K562 (cell line): ENCODE measurements around the gene IP6K1. TPM values are rescaled to one million over a fixed set of nuclear protein-coding genes. Genes with fewer than 3 reads are reported as not detected.
A peak's percentile ranks its signal among the peaks of the same experiment; 100 is the strongest.

Experiments used
- ATAC-seq: fragments of 200-7000 bp; cut with Tn5 transposase; 3 replicates; pipeline ENCODE4 v1.9.1; 2020; ENCODE audit warnings: moderate library complexity
- BruUV-seq: library from RNA; stranded (reverse); fragments of 400-500 nt; replicated peaks from 2 replicates; lab custom pipeline; 2021; lab: Mats Ljungman, UMichigan
- CTCF ChIA-PET: fragments of 300-600 bp; formaldehyde crosslinking; extraction: SDS; loops from one replicate; lab custom pipeline; 2021; ENCODE audit warnings: low intra/inter-chr PET ratio; lab: Yijun Ruan, JAX
- POLR2A ChIA-PET: fragments of 300-600, 350-650 bp; sonication (Branson Sonifier 250); formaldehyde crosslinking; extraction: SDS; loops from one replicate; lab custom pipeline; 2021; ENCODE audit warnings: antibody characterized with exemption, inconsistent platforms; lab: Yijun Ruan, JAX
- DNase-seq, 4 experiments: peaks; one replicate each; pipeline versions ENCODE4 v3.0.0 to v3.0.0-alpha.2; 2011 to 2018; ENCODE audit warnings: low spot score in 3 of 4, mixed read lengths in 3 of 4; ENCODE audit errors: extremely low read depth in 1 of 4
- FAIRE-seq: peaks from 2 replicates; lab custom pipeline; 2011; peaks lifted over from hg19 to GRCh38; lab: Jason Lieb, UNC
- H2AFZ ChIP-seq: 2 replicates; pipeline ENCODE4 v1.6.0; 2011; ENCODE audit warnings: low read depth, low read length, control low read depth, inconsistent platforms
- H3K27ac ChIP-seq: fragments of 200-600 bp; 3 replicates; pipeline ENCODE4 v1.8.0; 2011; ENCODE audit warnings: low read depth, mild to moderate bottlenecking, control low read depth, inconsistent platforms, low read length, moderate library complexity, mixed read lengths; ENCODE audit errors: extremely low read depth
- H3K27me3 ChIP-seq, 2 experiments: fragments of 300-600 bp in 1 of 2; 2 replicates in 1 of 2; 3 replicates in 1 of 2; pipeline versions ENCODE4 v1.6.0 to v1.8.0; 2011; ENCODE audit warnings: inconsistent platforms in 2 of 2, low read length in 2 of 2, mild to moderate bottlenecking in 1 of 2, mixed read lengths in 1 of 2, moderate library complexity in 1 of 2; ENCODE audit not compliant: control insufficient read depth in 2 of 2, insufficient read depth in 2 of 2
- H3K36me3 ChIP-seq: fragments of 300-600 bp; 3 replicates; pipeline ENCODE4 v1.8.0; 2011; ENCODE audit warnings: mild to moderate bottlenecking, low read length, inconsistent platforms; ENCODE audit not compliant: control insufficient read depth, insufficient read depth
- H3K4me1 ChIP-seq, 2 experiments: fragments of 200-600 bp in 1 of 2; replicated peaks in 1 of 2; 2 replicates in 1 of 2; 3 replicates in 1 of 2; pipeline versions ENCODE4 v1.5.1 to v1.8.0; 2011; ENCODE audit warnings: inconsistent platforms in 2 of 2, low read length in 2 of 2, mild to moderate bottlenecking in 1 of 2, mixed read lengths in 1 of 2, moderate library complexity in 1 of 2; ENCODE audit not compliant: control insufficient read depth in 2 of 2, insufficient read depth in 2 of 2
- H3K4me2 ChIP-seq: 2 replicates; pipeline ENCODE4 v1.6.1; 2011; ENCODE audit warnings: low read length, control low read depth, inconsistent platforms, mixed read lengths; ENCODE audit not compliant: insufficient read depth
- H3K4me3 ChIP-seq: fragments of 200-600 bp; sonication (generic), shearing (Covaris generic); 2 replicates; pipeline ENCODE4 v1.5.1; 2016; ENCODE audit warnings: control low read depth, inconsistent platforms
- H3K79me2 ChIP-seq: fragments of 200-600 bp; 3 replicates; pipeline ENCODE4 v1.8.0; 2011; ENCODE audit warnings: low read length, inconsistent platforms; ENCODE audit not compliant: control insufficient read depth, insufficient read depth
- H3K9ac ChIP-seq, 2 experiments: 2 replicates each; pipeline versions ENCODE4 v1.6.0 to v1.6.1; 2011; ENCODE audit warnings: low read depth in 2 of 2, low read length in 2 of 2, control low read depth in 1 of 2, inconsistent platforms in 1 of 2, mild to moderate bottlenecking in 1 of 2, mixed read lengths in 1 of 2; ENCODE audit not compliant: insufficient read depth in 1 of 2
- H3K9me1 ChIP-seq: one replicate; pipeline ENCODE4 v1.6.0; 2011; ENCODE audit warnings: inconsistent platforms, mild to moderate bottlenecking, low read length, moderate library complexity; ENCODE audit not compliant: control insufficient read depth, insufficient read depth
- H3K9me3 ChIP-seq: replicated peaks from 2 replicates; pipeline ENCODE4 v1.5.1; 2011; ENCODE audit warnings: low read depth, low read length, inconsistent platforms; ENCODE audit not compliant: control insufficient read depth, insufficient read depth
- H4K20me1 ChIP-seq: replicated peaks from 2 replicates; pipeline ENCODE4 v1.6.1; 2011; ENCODE audit warnings: low read length, inconsistent platforms, mixed read lengths; ENCODE audit not compliant: control insufficient read depth, insufficient read depth
- ELF1 ChIP-seq: fragments of 200-800 bp; sonication (Bioruptor generic); IDR thresholded peaks from 2 replicates; pipeline ENCODE4 v1.6.1; 2016; ENCODE audit warnings: missing genetic modification characterization, missing compliant biosample characterization
- HLTF ChIP-seq: fragments of 450-650 bp; IDR thresholded peaks from 2 replicates; pipeline ENCODE4 v1.6.1; 2016
- MEIS2 ChIP-seq: fragments of 450-650 bp; IDR thresholded peaks from 2 replicates; pipeline ENCODE4 v1.6.1; 2014; ENCODE audit warnings: mild to moderate bottlenecking; ENCODE audit not compliant: partially characterized antibody
- TCF7L2 ChIP-seq: fragments of 150-350 bp; IDR thresholded peaks from 2 replicates; pipeline ENCODE4 v1.6.1; 2016; ENCODE audit warnings: low read depth, mild to moderate bottlenecking, low read length, moderate library complexity
- WGBS: fragments of 100-300 bp; shearing (Covaris generic); methylation state at CpG from one replicate; pipeline ENCODE4 v1.1.6; 2016; ENCODE audit warnings: low coverage, mixed read lengths; ENCODE audit not compliant: insufficient coverage; ENCODE audit errors: missing lambda C conversion rate; 5-methylcytosine and 5-hydroxymethylcytosine counted together
- in situ Hi-C: fragments of 300-500 bp; cut with MboI; formaldehyde crosslinking; loops from 4 replicates; pipeline ENCODE4 v1.15.0; 2018; ENCODE audit warnings: inconsistent platforms, mixed read lengths
- intact Hi-C: fragments of 100-400 bp; cut with micrococcal nuclease; formaldehyde crosslinking; loops from 2 replicates; pipeline ENCODE4 v1.14.2; 2022
- polyA plus RNA-seq, 8 experiments: library from polyadenylated mRNA; depleted of rRNA in 4 of 8; stranded (reverse) in 5 of 8; unstranded in 3 of 8; fragments of >200 nt; fragmentation: Nextera tagmentation in 2 of 8; fragmentation: Illumina TruSeq in 1 of 8; extraction: Ambion mirVana in 2 of 8; extraction: Trizol in 1 of 8; gene quantifications; 2 replicates each; pipeline versions ENCODE4 v1.2.1 to v1.2.3, GENCODE V29; 2011 to 2014; ENCODE audit warnings: inconsistent platforms in 1 of 8, missing spikeins in 1 of 8
- total RNA-seq, 7 experiments: library from RNA; depleted of rRNA in 6 of 7; stranded (reverse); fragments of >200 nt in 6 of 7; fragmentation: Illumina TruSeq in 2 of 7; extraction: Trizol in 2 of 7; gene quantifications; 2 replicates each; pipeline versions ENCODE4 v1.2.1 to v1.2.3, GENCODE V29; 2011 to 2021; ENCODE audit warnings: low replicate concordance in 1 of 7
- TF ChIP-seq, protein P1 (sequence below), 2 experiments: fragments of 450-650 bp in 1 of 2; sonication (generic) in 1 of 2; formaldehyde crosslinking; conservative IDR thresholded peaks; 2 replicates each; pipeline versions ENCODE4 v1.4.0 to v1.8.1; 2020 to 2022; ENCODE audit warnings: mild to moderate bottlenecking in 1 of 2, missing genetic modification reagents in 1 of 2

IP6K1 gene
- total and polyA plus RNA-seq, 9 of the 15 experiments (the other 6 are each of a cell fraction or from before 2014, with no cell fraction given) = 0.46 to 29.2 (median 13.1) TPM

GRCh38 chr3:49787536-49787935, 1.2 kb upstream of the IP6K1 start (continued):
- TF ChIP-seq, protein P1, sequence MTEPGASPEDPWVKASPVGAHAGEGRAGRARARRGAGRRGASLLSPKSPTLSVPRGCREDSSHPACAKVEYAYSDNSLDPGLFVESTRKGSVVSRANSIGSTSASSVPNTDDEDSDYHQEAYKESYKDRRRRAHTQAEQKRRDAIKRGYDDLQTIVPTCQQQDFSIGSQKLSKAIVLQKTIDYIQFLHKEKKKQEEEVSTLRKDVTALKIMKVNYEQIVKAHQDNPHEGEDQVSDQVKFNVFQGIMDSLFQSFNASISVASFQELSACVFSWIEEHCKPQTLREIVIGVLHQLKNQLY (CRISPR knock-in tag; conservative IDR thresholded peaks at IDR 0.05) = no peak
- TF ChIP-seq TCF7L2 = no peak

DNA sequence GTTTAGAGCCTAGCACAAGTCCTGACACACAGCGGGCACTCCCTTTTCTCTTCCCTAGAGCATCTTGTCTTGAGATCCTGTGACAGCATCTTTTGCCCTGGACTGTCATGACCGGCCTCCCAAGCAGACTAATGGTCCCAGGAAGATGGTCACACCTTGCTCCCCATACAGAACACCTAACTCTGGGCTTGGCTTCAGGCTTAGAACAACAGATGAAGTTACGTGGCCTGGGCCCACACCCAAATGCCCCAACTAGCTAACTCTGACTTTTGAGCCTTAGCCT, 781 bp upstream of the IP6K1 start:
- CTCF ChIA-PET = no interaction called here
- no peaks in the 10 kb centered on the region for H4K20me1 ChIP-seq
- no peaks in the 10 kb centered on the region for H3K27me3 ChIP-seq
- in situ Hi-C loops = no loop called here
- ATAC-seq = no peak
- peak; percentile 36; the same call in 1 of the 2 replicates for TF ChIP-seq ELF1 (tag)
- TF ChIP-seq MEIS2 = no peak
- TF ChIP-seq HLTF = no peak
- H3K9me1 ChIP-seq = no peaks in the 10 kb centered on the region
- peak overlapping the region; percentile 84; the same call in 1 of the 2 replicates for H3K4me3 ChIP-seq
- H3K27ac ChIP-seq = peak overlapping the region; percentile 91
- DNase-seq = peak in 1 of 4 experiments; percentile 37
- peak overlapping the region; percentile 74 for H3K4me2 ChIP-seq
- intact Hi-C loops = no loop called here
- no peaks in the 10 kb centered on the region for H3K9me3 ChIP-seq
- no peak for FAIRE-seq
- BruUV-seq = TSS peak; percentile 96
- POLR2A ChIA-PET = interaction anchor here (0.8 to 2.8 kb wide), 4 partner anchors 16 to 416 kb away, joined by 3 to 16 read pairs (median 4); partner anchors contain the start of gene INKA1
- peaks cover 12 to 23% of the 10 kb centered on the region in 2 experiments; a peak in 4 of 5 replicates for H3K4me1 ChIP-seq
- 54% methylated on average over 2 of the region's 3 CpGs for WGBS
- H2AFZ ChIP-seq = peak overlapping the region; percentile 82
- peaks cover 18% of the 10 kb centered on the region; the same call in 2 of the 3 replicates for H3K36me3 ChIP-seq
- H3K9ac ChIP-seq = peak overlapping the region; percentile 76 to 93
- H3K79me2 ChIP-seq = peaks cover 43% of the 10 kb centered on the region
